GM12891 (cell line): ENCODE results near the gene DVL1.

ENCODE experiments used
- POLR2A ChIP-seq: IDR thresholded peaks from 2 replicates; pipeline ENCODE4 v1.6.1; 2011; ENCODE audit warnings: low read depth, low read length, control low read depth
- POLR2AphosphoS5 ChIP-seq: IDR thresholded peaks from 2 replicates; pipeline ENCODE4 v1.6.1; 2011; ENCODE audit warnings: low read depth, low read length, control low read depth

DNA sequence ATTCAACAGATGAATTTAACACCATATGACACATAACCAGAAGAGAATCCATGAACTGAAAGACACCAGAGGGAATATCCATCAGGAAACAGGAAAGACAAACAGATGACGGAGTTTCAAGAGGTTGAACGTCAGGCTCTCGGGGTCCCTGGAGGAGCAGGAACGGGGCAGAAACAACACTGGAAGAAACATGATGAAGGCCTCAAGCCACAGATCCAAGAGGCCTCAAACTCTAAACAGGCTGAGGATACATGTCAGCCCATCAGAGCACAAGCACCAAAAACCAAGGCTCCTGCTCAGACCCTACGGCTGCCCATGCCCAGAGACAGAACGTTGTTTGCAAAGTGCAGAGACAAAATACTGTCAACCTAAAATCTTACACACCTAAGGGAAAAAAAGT, 31.8 kb downstream of the DVL1 start:
- TF ChIP-seq POLR2AphosphoS5 (no peak), POLR2A (no peak)
